Measurements from ENCODE around the gene PBX2.

Gene PBX2

DNA sequence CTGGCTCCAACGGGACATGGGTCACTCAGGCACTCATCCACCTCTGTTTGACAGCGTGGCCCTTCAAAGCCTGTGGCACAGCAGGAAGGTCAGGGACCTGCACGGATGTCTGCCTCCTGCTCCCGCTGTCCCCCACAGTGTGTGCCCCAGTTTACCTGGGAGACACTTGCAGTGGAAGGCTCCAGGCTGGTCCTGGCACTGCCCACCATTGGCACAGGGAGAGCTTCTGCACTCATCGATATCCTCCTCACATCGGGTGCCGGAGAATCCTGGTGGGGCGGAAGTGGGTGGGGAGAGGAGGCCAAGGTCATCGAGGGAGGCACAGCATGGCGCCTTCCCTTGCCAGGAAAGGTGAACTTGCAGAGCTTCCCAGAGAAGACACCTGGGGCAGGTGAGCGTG, 27.0 kb upstream of the PBX2 start:
- Histone ChIP-seq H3K4me3 (ENCODE audit: low read depth in 1 of 2, low read length in 2 of 2) (no peak overlapping the region), H2AFZ (ENCODE audit: low read depth, low read length) (no peak overlapping the region), H3K4me1 (ENCODE audit: insufficient read depth, low read length) (no peaks in the 10 kb centered on the region), H4K20me1 (ENCODE audit: insufficient read depth, low read length) (no peaks in the 10 kb centered on the region), H3K9me3 (ENCODE audit: insufficient read depth, low read length, severe bottlenecking) (no peaks in the 10 kb centered on the region), H3K4me2 (ENCODE audit: insufficient read depth, low read length) (no peak overlapping the region), H3K36me3 (ENCODE audit: insufficient read depth, low read length) (no peaks in the 10 kb centered on the region), H3K27me3 (ENCODE audit: insufficient read depth, low read length, poor library complexity) (peaks cover 13% of the 10 kb centered on the region), H3K27ac (ENCODE audit: low read length) (no peak overlapping the region), H3K9ac (ENCODE audit: low read depth, low read length) (no peak overlapping the region), H3K79me2 (ENCODE audit: insufficient read depth, low read length) (no peaks in the 10 kb centered on the region)
- DNase-seq (no peak), ATAC-seq (ENCODE audit: insufficient read depth, low read depth) (no peak)
- TF ChIP-seq EZH2 (IDR thresholded peaks at IDR 0.05; ENCODE audit: borderline replicate concordance, low read depth, low read length, severe bottlenecking) (no peak), CTCF (IDR thresholded peaks at IDR 0.05; ENCODE audit: borderline replicate concordance, extremely low read depth, low read length, poor library complexity, severe bottlenecking) (no peak)

- no peak for DNase-seq
- Histone ChIP-seq H3K79me2 (ENCODE audit: insufficient read depth, low read length) (no peaks in the 10 kb centered on the region), H2AFZ (ENCODE audit: low read depth, low read length) (no peak overlapping the region), H3K27ac (ENCODE audit: low read length) (no peak overlapping the region), H3K27me3 (ENCODE audit: insufficient read depth, low read length, poor library complexity) (peaks cover 13% of the 10 kb centered on the region), H3K4me2 (ENCODE audit: insufficient read depth, low read length) (no peak overlapping the region), H4K20me1 (ENCODE audit: insufficient read depth, low read length) (no peaks in the 10 kb centered on the region), H3K36me3 (ENCODE audit: insufficient read depth, low read length) (no peaks in the 10 kb centered on the region), H3K9ac (ENCODE audit: low read depth, low read length) (no peak overlapping the region), H3K9me3 (ENCODE audit: insufficient read depth, low read length, severe bottlenecking) (no peaks in the 10 kb centered on the region), H3K4me3 (ENCODE audit: low read depth in 1 of 2, low read length in 2 of 2) (no peak overlapping the region), H3K4me1 (ENCODE audit: insufficient read depth, low read length) (no peaks in the 10 kb centered on the region)
- TF ChIP-seq EZH2 (IDR thresholded peaks at IDR 0.05; ENCODE audit: borderline replicate concordance, low read depth, low read length, severe bottlenecking) (no peak), CTCF (IDR thresholded peaks at IDR 0.05; ENCODE audit: borderline replicate concordance, extremely low read depth, low read length, poor library complexity, severe bottlenecking) (no peak)
- no peak for ATAC-seq (ENCODE audit: insufficient read depth, low read depth)
Observed at GRCh38 chr6:32216285-32216684, 26.3 kb upstream of the PBX2 start.

DNA sequence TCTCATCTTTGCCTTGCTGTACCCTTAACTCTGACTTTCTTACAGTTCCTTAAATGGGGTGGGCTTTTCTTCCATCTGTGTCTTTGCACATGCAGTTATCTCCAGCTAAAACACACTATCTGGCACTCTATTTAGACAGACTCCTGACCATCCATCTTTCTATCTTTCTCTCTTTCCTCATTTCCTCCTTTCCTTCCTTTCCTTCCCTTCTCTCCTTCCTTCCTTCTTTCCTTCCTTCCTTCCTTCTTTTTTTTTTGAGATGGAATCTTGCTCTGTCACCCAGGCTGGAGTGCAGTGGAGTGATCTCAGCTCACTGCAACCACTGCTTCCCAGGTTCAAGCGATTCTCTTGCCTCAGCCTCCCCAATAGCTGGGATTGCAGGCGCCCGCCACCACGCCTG, 25.6 kb upstream of the PBX2 start:
- H3K79me2 ChIP-seq (ENCODE audit: insufficient read depth, low read length) = no peaks in the 10 kb centered on the region
- H3K27ac ChIP-seq (ENCODE audit: low read length) = no peak overlapping the region
- no peaks in the 10 kb centered on the region for H3K4me1 ChIP-seq (ENCODE audit: insufficient read depth, low read length)
- H3K4me3 ChIP-seq (ENCODE audit: low read depth in 1 of 2, low read length in 2 of 2) = no peak overlapping the region
- no peak for TF ChIP-seq CTCF (IDR thresholded peaks at IDR 0.05; ENCODE audit: borderline replicate concordance, extremely low read depth, low read length, poor library complexity, severe bottlenecking)
- no peak for TF ChIP-seq EZH2 (IDR thresholded peaks at IDR 0.05; ENCODE audit: borderline replicate concordance, low read depth, low read length, severe bottlenecking)
- DNase-seq (no peak), ATAC-seq (ENCODE audit: insufficient read depth, low read depth) (no peak)
- no peak overlapping the region for H2AFZ ChIP-seq (ENCODE audit: low read depth, low read length)
- no peak overlapping the region for H3K9ac ChIP-seq (ENCODE audit: low read depth, low read length)
- no peaks in the 10 kb centered on the region for H3K36me3 ChIP-seq (ENCODE audit: insufficient read depth, low read length)
- no peak overlapping the region for H3K4me2 ChIP-seq (ENCODE audit: insufficient read depth, low read length)
- no peaks in the 10 kb centered on the region for H3K9me3 ChIP-seq (ENCODE audit: insufficient read depth, low read length, severe bottlenecking)
- H3K27me3 ChIP-seq (ENCODE audit: insufficient read depth, low read length, poor library complexity) = peaks cover 13% of the 10 kb centered on the region
- no peaks in the 10 kb centered on the region for H4K20me1 ChIP-seq (ENCODE audit: insufficient read depth, low read length)

DNA sequence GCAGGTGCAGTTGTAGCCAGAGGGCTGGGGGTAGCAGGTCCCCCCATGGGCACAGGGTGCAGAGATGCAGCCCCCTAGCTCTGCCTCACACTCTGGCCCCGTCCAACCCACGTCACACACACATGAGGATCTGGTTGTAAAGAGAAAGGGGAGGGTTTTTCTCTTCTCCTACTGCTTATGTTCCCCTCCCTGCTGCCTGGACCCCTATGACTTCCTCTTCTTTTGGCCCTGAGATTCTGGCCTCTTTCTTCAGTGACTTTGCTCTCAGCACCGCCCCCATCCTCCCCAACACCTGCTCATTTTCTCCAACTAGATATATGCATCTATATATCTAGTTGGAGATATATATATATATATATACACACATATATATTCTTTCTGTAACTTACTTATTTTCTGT, 24.1 kb upstream of the PBX2 start:
- no peak overlapping the region for H2AFZ ChIP-seq (ENCODE audit: low read depth, low read length)
- no peaks in the 10 kb centered on the region for H4K20me1 ChIP-seq (ENCODE audit: insufficient read depth, low read length)
- H3K4me3 ChIP-seq (ENCODE audit: low read depth in 1 of 2, low read length in 2 of 2) = no peak overlapping the region
- H3K27ac ChIP-seq (ENCODE audit: low read length) = no peak overlapping the region
- H3K4me2 ChIP-seq (ENCODE audit: insufficient read depth, low read length) = no peak overlapping the region
- H3K9ac ChIP-seq (ENCODE audit: low read depth, low read length) = no peak overlapping the region
- peaks cover 5% of the 10 kb centered on the region for H3K27me3 ChIP-seq (ENCODE audit: insufficient read depth, low read length, poor library complexity)
- DNase-seq = no peak
- H3K36me3 ChIP-seq (ENCODE audit: insufficient read depth, low read length) = no peaks in the 10 kb centered on the region
- no peak for TF ChIP-seq EZH2 (IDR thresholded peaks at IDR 0.05; ENCODE audit: borderline replicate concordance, low read depth, low read length, severe bottlenecking)
- TF ChIP-seq CTCF (IDR thresholded peaks at IDR 0.05; ENCODE audit: borderline replicate concordance, extremely low read depth, low read length, poor library complexity, severe bottlenecking) = no peak
- no peaks in the 10 kb centered on the region for H3K4me1 ChIP-seq (ENCODE audit: insufficient read depth, low read length)
- no peaks in the 10 kb centered on the region for H3K79me2 ChIP-seq (ENCODE audit: insufficient read depth, low read length)
- no peak for ATAC-seq (ENCODE audit: insufficient read depth, low read depth)
- no peaks in the 10 kb centered on the region for H3K9me3 ChIP-seq (ENCODE audit: insufficient read depth, low read length, severe bottlenecking)

Measured in DND-41 (cell line).